ENCODE results near the gene FNBP1L. TPM values are rescaled to one million over a fixed set of nuclear protein-coding genes. Genes with fewer than 3 reads are reported as not detected.

The FNBP1L gene
- total RNA-seq, 1 donor from 2014 or later, result 22.8 TPM

Other genes starting within 250 kb of the FNBP1L start
- gene DR1, start 102.2 kb upstream of the FNBP1L start, total RNA-seq, result 40.1 TPM
- gene BCAR3, start 233.7 kb downstream of the FNBP1L start, total RNA-seq, result 30.3 TPM